Choroid plexus epithelial cell (primary cell): ENCODE results near the gene LTK.

Experiments used
- DNase-seq: peaks from one replicate; pipeline ENCODE4 v3.0.0-alpha.2; 2010; ENCODE audit warnings: low read depth
- H3K4me3 ChIP-seq: 2 replicates; pipeline ENCODE4 v1.5.1; 2011; ENCODE audit warnings: low read depth, mild to moderate bottlenecking, control low read depth, low read length, moderate library complexity
- TF ChIP-seq, protein P1 (sequence below): conservative IDR thresholded peaks from 2 replicates; pipeline ENCODE4 v1.5.1; 2011; ENCODE audit warnings: low read depth, mild to moderate bottlenecking, control low read depth, inconsistent platforms, low read length, moderate library complexity

The LTK gene

GRCh38 chr15:41511899-41512369 is 1.7 kb downstream of the LTK start:
- TF ChIP-seq, protein P1, sequence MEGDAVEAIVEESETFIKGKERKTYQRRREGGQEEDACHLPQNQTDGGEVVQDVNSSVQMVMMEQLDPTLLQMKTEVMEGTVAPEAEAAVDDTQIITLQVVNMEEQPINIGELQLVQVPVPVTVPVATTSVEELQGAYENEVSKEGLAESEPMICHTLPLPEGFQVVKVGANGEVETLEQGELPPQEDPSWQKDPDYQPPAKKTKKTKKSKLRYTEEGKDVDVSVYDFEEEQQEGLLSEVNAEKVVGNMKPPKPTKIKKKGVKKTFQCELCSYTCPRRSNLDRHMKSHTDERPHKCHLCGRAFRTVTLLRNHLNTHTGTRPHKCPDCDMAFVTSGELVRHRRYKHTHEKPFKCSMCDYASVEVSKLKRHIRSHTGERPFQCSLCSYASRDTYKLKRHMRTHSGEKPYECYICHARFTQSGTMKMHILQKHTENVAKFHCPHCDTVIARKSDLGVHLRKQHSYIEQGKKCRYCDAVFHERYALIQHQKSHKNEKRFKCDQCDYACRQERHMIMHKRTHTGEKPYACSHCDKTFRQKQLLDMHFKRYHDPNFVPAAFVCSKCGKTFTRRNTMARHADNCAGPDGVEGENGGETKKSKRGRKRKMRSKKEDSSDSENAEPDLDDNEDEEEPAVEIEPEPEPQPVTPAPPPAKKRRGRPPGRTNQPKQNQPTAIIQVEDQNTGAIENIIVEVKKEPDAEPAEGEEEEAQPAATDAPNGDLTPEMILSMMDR, result no peak
- DNase-seq, result no peak
- H3K4me3 ChIP-seq, result no peak overlapping the region

GRCh38 chr15:41511331-41511898 is 2.2 kb downstream of the LTK start:
- H3K4me3 ChIP-seq, result no peak overlapping the region
- DNase-seq, result no peak
- TF ChIP-seq, protein P1, result no peak

DNA sequence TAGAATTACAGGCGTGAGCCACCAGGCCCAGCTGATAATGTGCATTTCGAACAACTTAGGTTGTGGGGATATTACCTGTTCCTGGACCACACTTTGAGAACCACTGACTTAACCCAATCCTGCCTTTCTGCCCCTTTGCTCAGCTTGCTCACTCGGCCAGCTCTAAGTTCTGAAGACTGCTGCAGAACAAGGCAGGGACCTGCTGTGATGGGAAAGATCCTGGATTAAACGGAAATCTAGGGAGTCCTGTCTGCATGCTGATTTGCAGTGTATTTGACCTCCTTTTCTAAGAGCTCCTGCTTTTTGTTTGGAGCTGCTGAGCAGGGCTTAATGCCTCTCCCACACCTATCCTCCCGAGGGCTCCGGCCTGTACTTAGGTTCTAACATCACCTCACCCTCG is 2.9 kb downstream of the LTK start:
- TF ChIP-seq, protein P1, result no peak
- DNase-seq, result no peak
- no peak overlapping the region for H3K4me3 ChIP-seq

DNA sequence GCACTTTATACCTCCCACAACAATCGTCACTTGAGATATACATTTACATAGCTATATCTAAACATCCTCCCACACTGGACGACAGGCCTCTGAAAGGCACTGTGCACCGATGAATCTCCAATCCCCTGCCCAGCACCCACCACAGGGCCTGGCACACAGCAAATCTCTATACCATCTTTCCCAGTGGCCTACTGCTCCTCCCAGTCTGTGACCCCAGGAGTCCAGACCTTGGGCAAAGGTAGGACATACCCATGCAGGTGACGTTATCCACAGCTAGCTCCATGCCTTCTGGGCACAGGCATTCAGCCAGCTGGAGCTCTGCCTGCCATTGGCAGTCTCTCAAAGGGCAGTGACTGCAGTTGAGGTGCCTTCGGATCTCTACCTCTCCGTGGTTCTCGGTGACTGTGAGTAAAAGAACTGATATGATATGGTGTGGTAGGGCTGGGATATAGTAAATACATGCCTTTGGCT is 5.8 kb downstream of the LTK start:
- TF ChIP-seq, protein P1, result no peak
- no peak for DNase-seq

GRCh38 chr15:41506796-41507341 is 6.8 kb downstream of the LTK start:
- H3K4me3 ChIP-seq, result no peak overlapping the region
- DNase-seq, result no peak
- TF ChIP-seq, protein P1, result no peak

More for the DNA sequence above, 5.8 kb downstream of the LTK start:
- H3K4me3 ChIP-seq, result no peak overlapping the region

GRCh38 chr15:41505776-41506175 is 7.9 kb downstream of the LTK start:
- TF ChIP-seq, protein P1, result no peak
- no peak for DNase-seq

More at GRCh38 chr15:41505776-41506175, 7.9 kb downstream of the LTK start:
- H3K4me3 ChIP-seq, result no peak overlapping the region
